Measurements from ENCODE around the gene RASGEF1C.

RASGEF1C gene

GRCh38 chr5:180118391-180118791 is 90.6 kb downstream of the RASGEF1C start:
- DNase-seq = no peak

GRCh38 chr5:180117000-180117725 is 91.8 kb downstream of the RASGEF1C start:
- DNase-seq = no peak

GRCh38 chr5:180116077-180116999 is 92.7 kb downstream of the RASGEF1C start:
- no peak for DNase-seq

GRCh38 chr5:180115326-180116076 is 93.5 kb downstream of the RASGEF1C start:
- DNase-seq = no peak

GRCh38 chr5:180114304-180115003 is 94.6 kb downstream of the RASGEF1C start:
- DNase-seq = no peak

GRCh38 chr5:180113660-180114303 is 95.2 kb downstream of the RASGEF1C start:
- DNase-seq = no peak

- DNase-seq = no peak
Observed at GRCh38 chr5:180112181-180112861, 96.7 kb downstream of the RASGEF1C start.

GRCh38 chr5:180111273-180112002 is 97.6 kb downstream of the RASGEF1C start:
- no peak for DNase-seq

- no peak for DNase-seq
Observed at GRCh38 chr5:180109920-180110319, 99.1 kb downstream of the RASGEF1C start.

GRCh38 chr5:180107005-180107404 is 102.0 kb downstream of the RASGEF1C start:
- no peak for DNase-seq

GRCh38 chr5:180105827-180106312 is 103.1 kb downstream of the RASGEF1C start:
- no peak for DNase-seq

GRCh38 chr5:180104168-180104530 is 104.9 kb downstream of the RASGEF1C start:
- no peak for DNase-seq

GRCh38 chr5:180103487-180104167 is 105.4 kb downstream of the RASGEF1C start:
- no peak for DNase-seq

GRCh38 chr5:180102636-180103035 is 106.4 kb downstream of the RASGEF1C start:
- DNase-seq = no peak

- no peak for DNase-seq
Observed at GRCh38 chr5:180101451-180102105, 107.4 kb downstream of the RASGEF1C start.

- no peak for DNase-seq
Observed at GRCh38 chr5:180100621-180101450, 108.2 kb downstream of the RASGEF1C start.

- no peak for DNase-seq
Observed at GRCh38 chr5:180099733-180100611, 109.0 kb downstream of the RASGEF1C start.
